Measurements from ENCODE around the gene PACSIN2. TPM values are rescaled to one million over a fixed set of nuclear protein-coding genes. Genes with fewer than 3 reads are reported as not detected.

PACSIN2 gene
- total and polyA plus RNA-seq, 2 of the 13 experiments (the other 11 are each of a cell fraction or from before 2014, with no cell fraction given) = 54.1 to 68.8 TPM

- Histone ChIP-seq H3K4me3 (replicated peaks in 1 of 3; ENCODE audit: insufficient read depth in 1 of 3, low read depth in 2 of 3, low read length in 3 of 3) (no peak overlapping the region), H3K9ac (ENCODE audit: insufficient read depth, low read depth, low read length) (no peak overlapping the region), H2AFZ (ENCODE audit: low read length) (no peak overlapping the region), H3K9me3 (ENCODE audit: low read length) (no peaks in the 10 kb centered on the region), H3K79me2 (ENCODE audit: insufficient read depth, low read length) (peaks cover 90% of the 10 kb centered on the region), H3K27ac (ENCODE audit: extremely low read length, insufficient read depth, low read length) (no peak overlapping the region), H4K20me1 (ENCODE audit: insufficient read depth, low read length) (peaks cover 31% of the 10 kb centered on the region), H3K4me2 (ENCODE audit: low read depth, low read length) (no peak overlapping the region), H3K36me3 (replicated peaks in 1 of 2; ENCODE audit: control insufficient read depth in 1 of 2, insufficient read depth in 2 of 2, low read length in 2 of 2) (peaks cover 2 to 9% of the 10 kb centered on the region in 2 experiments; a peak in 3 of 5 replicates), H3K27me3 (ENCODE audit: control insufficient read depth in 1 of 2, insufficient read depth in 2 of 2, low read length in 2 of 2) (no peaks in the 10 kb centered on the region), H3K4me1 (ENCODE audit: insufficient read depth, low read length) (peaks cover 88% of the 10 kb centered on the region)
- TF ChIP-seq THAP11 (CRISPR knock-in tag; IDR thresholded peaks at IDR 0.05) = no peak
- TF ChIP-seq ZNF343 (CRISPR knock-in tag; IDR thresholded peaks at IDR 0.05) = no peak
- TF ChIP-seq ZNF24 (IDR thresholded peaks at IDR 0.05) = no peak
- TF ChIP-seq HNF4A (CRISPR knock-in tag; IDR thresholded peaks at IDR 0.05) = no peak
- TF ChIP-seq ZNF317 (CRISPR knock-in tag; IDR thresholded peaks at IDR 0.05) = no peak
- TF ChIP-seq ZNF614 (CRISPR knock-in tag; IDR thresholded peaks at IDR 0.05; ENCODE audit: borderline replicate concordance) = no peak
- no peak for TF ChIP-seq MAF1 (CRISPR knock-in tag; IDR thresholded peaks at IDR 0.05; ENCODE audit: borderline replicate concordance)
- TF ChIP-seq, protein P1, sequence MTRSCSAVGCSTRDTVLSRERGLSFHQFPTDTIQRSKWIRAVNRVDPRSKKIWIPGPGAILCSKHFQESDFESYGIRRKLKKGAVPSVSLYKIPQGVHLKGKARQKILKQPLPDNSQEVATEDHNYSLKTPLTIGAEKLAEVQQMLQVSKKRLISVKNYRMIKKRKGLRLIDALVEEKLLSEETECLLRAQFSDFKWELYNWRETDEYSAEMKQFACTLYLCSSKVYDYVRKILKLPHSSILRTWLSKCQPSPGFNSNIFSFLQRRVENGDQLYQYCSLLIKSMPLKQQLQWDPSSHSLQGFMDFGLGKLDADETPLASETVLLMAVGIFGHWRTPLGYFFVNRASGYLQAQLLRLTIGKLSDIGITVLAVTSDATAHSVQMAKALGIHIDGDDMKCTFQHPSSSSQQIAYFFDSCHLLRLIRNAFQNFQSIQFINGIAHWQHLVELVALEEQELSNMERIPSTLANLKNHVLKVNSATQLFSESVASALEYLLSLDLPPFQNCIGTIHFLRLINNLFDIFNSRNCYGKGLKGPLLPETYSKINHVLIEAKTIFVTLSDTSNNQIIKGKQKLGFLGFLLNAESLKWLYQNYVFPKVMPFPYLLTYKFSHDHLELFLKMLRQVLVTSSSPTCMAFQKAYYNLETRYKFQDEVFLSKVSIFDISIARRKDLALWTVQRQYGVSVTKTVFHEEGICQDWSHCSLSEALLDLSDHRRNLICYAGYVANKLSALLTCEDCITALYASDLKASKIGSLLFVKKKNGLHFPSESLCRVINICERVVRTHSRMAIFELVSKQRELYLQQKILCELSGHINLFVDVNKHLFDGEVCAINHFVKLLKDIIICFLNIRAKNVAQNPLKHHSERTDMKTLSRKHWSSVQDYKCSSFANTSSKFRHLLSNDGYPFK (CRISPR knock-in tag; IDR thresholded peaks at IDR 0.05; ENCODE audit: borderline replicate concordance) = no peak
- TF ChIP-seq ZNF432 (CRISPR knock-in tag; IDR thresholded peaks at IDR 0.05; ENCODE audit: borderline replicate concordance) = no peak
- no peak for TF ChIP-seq ZBTB8A (CRISPR knock-in tag; IDR thresholded peaks at IDR 0.05; ENCODE audit: borderline replicate concordance, low read depth)
- TF ChIP-seq NFKB2 (CRISPR knock-in tag; IDR thresholded peaks at IDR 0.05; ENCODE audit: borderline replicate concordance) = no peak
- TF ChIP-seq TGIF2 (CRISPR knock-in tag; IDR thresholded peaks at IDR 0.05) = no peak
- TF ChIP-seq SP140L (CRISPR knock-in tag; IDR thresholded peaks at IDR 0.05; ENCODE audit: borderline replicate concordance) = no peak
- TF ChIP-seq EHMT2 (IDR thresholded peaks at IDR 0.05; ENCODE audit: borderline replicate concordance, low read depth, low read length) = no peak
- no peak for TF ChIP-seq ZNF713 (CRISPR knock-in tag; IDR thresholded peaks at IDR 0.05)
- TF ChIP-seq, protein P2, sequence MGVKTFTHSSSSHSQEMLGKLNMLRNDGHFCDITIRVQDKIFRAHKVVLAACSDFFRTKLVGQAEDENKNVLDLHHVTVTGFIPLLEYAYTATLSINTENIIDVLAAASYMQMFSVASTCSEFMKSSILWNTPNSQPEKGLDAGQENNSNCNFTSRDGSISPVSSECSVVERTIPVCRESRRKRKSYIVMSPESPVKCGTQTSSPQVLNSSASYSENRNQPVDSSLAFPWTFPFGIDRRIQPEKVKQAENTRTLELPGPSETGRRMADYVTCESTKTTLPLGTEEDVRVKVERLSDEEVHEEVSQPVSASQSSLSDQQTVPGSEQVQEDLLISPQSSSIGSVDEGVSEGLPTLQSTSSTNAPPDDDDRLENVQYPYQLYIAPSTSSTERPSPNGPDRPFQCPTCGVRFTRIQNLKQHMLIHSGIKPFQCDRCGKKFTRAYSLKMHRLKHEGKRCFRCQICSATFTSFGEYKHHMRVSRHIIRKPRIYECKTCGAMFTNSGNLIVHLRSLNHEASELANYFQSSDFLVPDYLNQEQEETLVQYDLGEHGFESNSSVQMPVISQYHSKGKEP (CRISPR knock-in tag; IDR thresholded peaks at IDR 0.05) = no peak
- TF ChIP-seq ATF5 (CRISPR knock-in tag; IDR thresholded peaks at IDR 0.05; ENCODE audit: low read depth) = no peak
- no peak for TF ChIP-seq GLMP (CRISPR knock-in tag; IDR thresholded peaks at IDR 0.05; ENCODE audit: borderline replicate concordance)
- 92% methylated on average over 10 of the region's 10 CpGs for WGBS (ENCODE audit: low lambda C conversion rate)
- in situ Hi-C loops (cut with HindIII; ENCODE audit: extremely low pct_ligation_motif_present, low pct_unique_long_range_greater_than_20kb) (no loop called here), intact Hi-C loops (cut with micrococcal nuclease; ENCODE audit: unreplicated experiment) (no loop called here)
- BruUV-seq (replicated peaks) = no TSS peak
- DNase-seq (ENCODE audit: low spot score) (no peak), FAIRE-seq (no peak), ATAC-seq (no peak)
- ChIA-PET POLR2A (no interaction called here), CTCF (ENCODE audit: low intra/inter-chr PET ratio, low total read pairs) (no interaction called here)
These were observed 83.3 kb downstream of the PACSIN2 start for GRCh38 chr22:42931421-42932196.
